ENCODE measurements around the gene BARHL2.

The BARHL2 gene

GRCh38 chr1:90716552-90717355 is at the start of gene BARHL2:
Gene BARHL2, minus strand, starts transcription at chr1:90717302. Its CDS starts 107 bp downstream, at chr1:90717195.
- DNase-seq (ENCODE audit: low spot score), result no peak

GRCh38 chr1:90763930-90764329 is 46.8 kb upstream of the BARHL2 start:
- DNase-seq (ENCODE audit: low spot score), result no peak

DNA sequence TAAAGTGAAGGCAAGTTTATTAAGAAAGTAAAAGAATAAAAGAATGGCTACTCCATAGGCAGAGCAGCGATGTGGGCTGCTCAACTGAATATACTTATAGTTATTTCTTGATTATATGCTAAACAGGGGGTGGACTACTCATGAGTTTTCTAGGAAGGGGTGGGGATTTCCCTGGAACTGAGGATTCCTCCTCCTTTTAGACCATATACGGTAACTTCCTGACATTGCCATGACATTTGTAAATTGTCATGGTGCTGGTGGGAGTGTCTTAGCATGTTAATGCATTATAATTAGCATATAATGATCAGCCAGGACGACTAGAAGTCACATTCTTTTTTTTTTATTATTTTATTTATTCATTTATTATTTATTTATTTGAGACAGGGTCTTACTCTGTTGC is 46.4 kb upstream of the BARHL2 start:
- DNase-seq (ENCODE audit: low spot score), result no peak

DNA sequence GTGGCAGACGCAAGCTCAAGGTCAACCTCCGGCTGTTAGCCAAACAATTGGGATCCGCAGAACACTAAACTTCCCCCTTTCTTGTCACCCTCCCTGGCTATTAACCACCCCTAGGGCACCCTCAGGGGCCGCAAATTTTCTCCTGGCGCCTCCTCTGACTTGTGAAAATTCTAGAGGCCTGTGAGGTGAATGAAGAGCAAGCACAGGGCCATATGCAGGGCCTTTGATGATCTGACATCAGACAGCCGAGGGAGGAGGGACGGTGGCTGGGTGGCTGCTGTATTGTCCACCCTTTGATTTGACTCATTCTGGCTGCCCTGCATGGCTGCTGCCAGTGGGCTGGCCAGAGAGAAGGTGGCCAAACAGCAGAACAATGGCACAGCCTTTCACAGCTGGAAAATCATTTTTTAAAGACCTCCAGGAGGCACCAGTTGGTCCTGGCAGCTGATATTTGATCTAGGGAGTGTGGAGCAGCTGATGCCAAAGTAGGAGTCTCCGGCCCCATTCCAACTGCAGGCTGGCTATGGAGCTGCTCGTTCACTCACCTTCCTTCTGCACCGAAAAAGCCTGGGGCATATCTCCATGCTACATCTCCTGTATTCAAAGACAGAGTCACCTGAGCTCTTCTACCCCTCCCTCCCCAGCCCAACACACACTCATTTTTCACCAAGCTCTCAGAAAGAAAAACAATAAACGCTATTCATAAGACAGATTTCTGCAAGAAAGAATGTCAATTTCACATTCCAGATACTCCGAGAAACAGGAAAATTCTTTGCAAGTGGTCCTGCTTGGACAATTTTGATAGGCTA is 44.9 kb upstream of the BARHL2 start:
- no peak for DNase-seq (ENCODE audit: low spot score)

DNA sequence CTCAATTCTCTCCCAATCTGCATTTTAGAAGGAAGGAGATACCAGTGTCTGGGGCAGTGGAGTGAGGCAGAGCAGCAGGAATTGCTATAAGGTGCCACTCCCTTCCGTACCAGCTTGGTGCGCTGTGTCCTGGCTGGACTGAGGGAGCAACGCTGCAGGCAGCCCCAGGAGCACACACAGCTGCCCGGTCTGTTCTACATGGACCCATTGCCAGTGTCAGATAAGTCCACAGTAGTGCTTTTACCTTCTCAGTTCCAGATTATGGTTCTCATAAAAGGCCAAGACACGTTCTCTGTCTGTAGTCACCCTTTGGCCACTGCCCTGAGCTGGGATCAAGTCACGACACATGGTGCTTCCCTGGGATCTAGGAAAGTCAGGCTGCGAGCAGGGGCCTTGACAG is 44.1 kb upstream of the BARHL2 start:
- DNase-seq (ENCODE audit: low spot score), result no peak

- no peak for DNase-seq (ENCODE audit: low spot score)
Observed at GRCh38 chr1:90753556-90753955, 36.5 kb upstream of the BARHL2 start.

- no peak for DNase-seq (ENCODE audit: low spot score)
Observed at GRCh38 chr1:90748668-90749067, 31.6 kb upstream of the BARHL2 start.

DNA sequence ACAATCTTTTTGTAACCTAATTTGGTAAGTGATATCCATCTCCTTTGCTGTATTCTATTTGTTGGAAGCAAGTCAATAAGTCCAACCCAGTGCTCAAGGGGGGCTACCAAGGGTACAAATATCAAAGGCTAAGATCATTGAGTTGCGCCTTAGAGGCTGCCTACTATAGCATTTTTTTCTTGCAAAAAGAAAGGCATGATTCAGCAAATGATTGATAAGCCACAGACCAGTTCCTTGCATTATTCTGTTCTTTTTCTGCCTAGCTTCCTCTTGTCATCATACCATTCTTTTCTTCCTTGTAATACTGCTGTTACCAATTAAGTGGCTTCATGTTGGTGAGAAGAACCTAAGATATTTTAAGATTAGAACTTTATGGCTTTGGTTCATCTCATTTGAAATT is 29.8 kb upstream of the BARHL2 start:
- DNase-seq (ENCODE audit: low spot score), result no peak

DNA sequence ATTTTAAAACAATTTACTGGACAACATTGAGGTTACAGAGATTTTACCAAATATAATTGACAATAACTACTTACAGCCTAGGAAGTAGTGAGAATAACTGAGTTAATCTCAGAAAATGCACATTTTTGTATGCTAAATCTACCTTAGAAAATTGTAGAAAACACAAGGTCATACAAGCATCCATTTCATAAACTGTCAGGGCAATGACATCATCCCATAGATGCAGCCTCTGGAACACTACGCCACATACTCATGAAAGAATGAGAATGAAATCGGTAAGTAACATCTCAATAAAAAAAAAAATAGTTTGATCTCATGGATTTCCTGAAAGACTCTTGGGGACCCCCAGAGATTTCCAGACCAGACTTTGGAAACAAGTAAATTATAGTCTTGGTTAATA is 28.9 kb upstream of the BARHL2 start:
- DNase-seq (ENCODE audit: low spot score), result no peak

DNA sequence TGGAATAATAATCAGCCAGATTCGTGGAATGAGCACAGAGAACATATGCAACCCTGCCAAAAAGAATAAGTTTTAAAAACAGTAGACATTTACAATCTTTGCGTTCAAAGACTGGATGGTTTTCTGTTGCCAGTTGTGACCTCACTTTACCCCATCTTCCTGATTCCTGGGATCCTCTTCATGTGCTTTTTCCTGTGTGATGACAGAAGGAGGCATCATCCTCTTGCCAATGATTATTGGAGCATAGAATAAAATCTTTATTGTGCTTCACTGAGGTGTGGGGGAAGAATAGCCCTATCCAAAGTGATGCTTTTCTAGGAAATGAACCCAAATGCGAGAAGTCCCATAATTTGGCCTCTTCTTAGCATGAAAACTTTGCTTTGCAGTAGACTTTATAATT is 15.0 kb upstream of the BARHL2 start:
- DNase-seq (ENCODE audit: low spot score), result no peak

- DNase-seq (ENCODE audit: low spot score), result no peak
Observed at GRCh38 chr1:90731382-90732050, 14.4 kb upstream of the BARHL2 start.

DNA sequence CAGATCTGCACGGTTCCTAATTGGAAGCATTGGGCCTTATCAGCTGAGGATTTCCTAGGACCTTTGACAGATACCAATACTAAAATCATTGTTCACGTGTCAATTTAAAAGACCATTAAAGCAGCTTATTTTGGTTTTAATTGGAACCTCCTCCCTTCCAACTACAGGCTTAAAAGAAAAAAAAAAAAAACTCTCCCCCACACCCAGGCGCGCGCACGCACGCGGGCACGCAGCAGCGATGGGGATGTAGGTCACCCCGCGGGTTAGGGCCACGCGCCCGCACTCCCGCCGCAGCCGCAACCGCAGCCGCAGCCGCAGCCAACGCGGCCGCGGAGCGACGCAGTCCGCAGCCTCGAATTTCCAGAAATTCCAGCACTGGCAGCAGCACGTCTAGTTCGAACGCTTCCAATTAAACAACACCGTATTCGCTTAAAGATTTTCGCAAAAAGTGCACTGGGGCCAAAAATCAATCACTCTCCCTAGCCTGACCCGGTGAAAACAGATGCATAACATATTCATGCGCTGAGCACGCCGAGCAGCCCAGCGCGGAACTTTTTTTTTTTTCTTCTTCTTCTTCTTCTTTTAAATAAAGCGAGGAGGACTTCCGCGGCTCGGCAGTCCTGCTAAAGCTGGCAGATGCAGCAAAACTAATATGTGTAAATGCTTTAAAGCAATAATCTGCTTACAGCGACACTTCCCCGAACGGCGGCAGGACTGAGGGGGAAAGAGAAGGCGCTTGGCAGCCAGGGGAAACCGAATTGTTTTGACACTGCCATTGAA is 13.3 kb upstream of the BARHL2 start:
- no peak for DNase-seq (ENCODE audit: low spot score)

GRCh38 chr1:90729504-90730242 is 12.6 kb upstream of the BARHL2 start:
- no peak for DNase-seq (ENCODE audit: low spot score)

DNA sequence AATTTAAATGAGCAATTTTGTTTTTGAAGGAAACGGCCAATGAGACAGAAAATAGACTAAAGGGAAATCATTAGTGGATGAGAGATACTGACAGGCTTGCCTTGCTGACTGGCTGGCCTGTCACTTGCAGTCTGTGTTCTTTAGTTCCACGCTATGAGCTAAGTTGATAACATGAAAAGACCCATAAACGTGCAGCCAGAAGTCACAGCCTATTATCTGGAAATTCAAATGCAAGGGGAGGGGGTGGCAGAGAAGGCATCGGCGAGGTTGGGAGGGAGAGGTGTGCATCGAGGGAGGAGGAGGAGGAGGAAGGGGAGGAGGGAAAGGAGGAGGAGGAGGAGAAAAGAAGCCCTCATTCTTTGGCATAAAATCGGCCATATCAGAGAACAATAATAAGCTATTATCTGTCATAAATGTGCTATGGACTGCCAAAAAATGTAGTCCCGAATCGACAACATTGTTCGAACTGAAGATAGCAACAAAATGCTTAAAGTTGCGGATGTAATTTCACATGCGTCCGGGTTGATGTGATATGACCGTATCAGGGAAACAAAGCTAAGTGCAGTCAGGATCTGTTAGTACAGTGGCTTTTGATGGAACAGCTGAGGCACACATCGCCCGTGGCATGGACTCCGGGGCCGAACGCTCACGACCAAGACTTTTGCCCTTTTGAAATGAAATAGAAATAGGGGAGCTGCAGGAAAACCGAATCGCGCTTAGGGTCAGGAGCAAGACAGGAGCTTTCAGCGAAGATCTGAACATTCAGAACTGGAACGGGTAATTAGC is 11.6 kb upstream of the BARHL2 start:
- DNase-seq (ENCODE audit: low spot score), result no peak

DNA sequence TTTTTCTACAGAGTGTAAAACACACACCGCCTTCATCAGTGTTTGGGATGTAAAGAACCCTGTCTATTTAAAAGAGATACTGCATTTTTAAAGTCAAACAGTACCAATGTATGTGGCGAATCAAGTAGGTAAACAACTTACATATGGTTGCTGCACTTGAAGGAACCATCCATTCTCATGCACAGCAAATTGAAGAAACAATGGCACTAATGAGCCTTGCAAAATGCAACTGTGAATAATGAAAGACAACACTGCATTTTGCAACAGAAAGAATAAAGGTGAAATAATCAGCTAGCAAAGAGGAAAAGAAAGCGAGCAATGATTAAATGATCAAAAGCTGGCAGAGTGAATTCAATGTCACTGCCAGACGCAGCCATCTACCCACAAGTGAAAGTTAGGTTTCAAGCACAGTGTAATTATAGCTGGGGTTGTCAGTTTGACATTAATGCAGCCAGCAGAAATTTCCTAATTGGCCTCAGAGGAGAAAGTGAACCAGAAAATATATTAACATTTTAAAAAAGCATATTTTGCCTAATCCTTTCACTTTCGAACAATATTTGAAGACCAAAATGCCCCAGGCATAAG is 10.9 kb upstream of the BARHL2 start:
- DNase-seq (ENCODE audit: low spot score), result no peak

DNA sequence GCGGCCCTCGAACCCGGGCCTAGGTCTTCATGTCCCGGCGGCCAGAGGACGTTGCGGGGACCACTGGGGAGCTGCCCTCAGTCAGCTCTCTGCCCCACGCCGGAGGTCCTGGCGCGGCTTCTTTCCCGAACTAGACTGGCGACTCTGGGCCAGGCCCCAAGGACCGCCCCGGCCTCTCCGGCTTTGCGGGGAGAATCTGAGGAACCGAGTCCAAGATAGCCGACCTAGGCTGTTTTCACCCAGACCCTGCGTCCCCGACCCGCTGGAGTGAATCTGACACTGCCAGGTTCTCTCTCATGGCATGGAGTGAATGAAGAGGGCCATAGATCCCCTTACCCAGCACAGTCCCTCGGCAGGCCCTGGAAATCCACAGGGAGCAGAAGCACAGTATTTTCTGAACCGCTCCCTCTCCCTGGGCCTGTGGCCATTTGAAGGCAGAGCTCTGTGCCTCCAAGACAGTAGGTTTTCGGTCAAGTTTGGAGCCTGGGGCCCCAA is 9.9 kb upstream of the BARHL2 start:
- no peak for DNase-seq (ENCODE audit: low spot score)

- no peak for DNase-seq (ENCODE audit: low spot score)
Observed at GRCh38 chr1:90726425-90726985, 9.4 kb upstream of the BARHL2 start.

DNA sequence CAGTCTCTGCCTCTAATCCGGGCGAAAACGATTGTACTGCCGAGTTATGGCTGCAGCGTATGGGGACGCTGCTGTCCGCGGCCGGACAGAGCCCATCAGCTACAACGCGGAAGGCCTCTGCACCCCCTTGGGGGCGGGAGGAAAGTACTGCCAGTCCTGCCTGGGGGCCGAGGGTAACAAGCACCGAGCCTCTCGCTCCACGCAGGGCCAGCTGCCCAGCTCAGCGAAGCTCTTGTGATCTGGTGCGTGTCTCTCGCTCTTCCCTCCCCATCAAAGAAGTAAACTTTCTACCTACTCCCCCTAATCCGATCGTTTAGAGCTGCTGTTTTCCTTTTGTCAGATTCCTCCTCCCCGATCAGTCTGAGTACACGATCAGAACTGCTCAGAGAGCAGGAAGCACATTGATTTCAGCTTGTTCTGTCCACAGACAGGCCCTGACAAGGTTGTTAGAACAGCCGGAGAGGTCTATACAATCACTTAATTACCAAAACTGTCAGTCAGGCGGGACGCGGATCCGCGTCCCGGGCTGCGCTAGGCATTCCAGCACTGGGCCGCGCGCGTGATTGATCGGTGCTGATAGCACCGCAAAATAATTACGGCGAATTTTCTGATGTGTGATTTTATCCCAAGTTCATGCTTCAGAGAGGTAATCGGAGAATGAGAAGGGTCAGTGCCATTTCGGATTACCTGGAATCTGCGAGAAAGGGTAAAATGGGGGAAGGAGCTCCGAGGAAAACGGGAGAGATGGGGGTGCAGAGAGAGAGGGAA is 8.7 kb upstream of the BARHL2 start:
- DNase-seq (ENCODE audit: low spot score), result no peak
